Hepatocyte (in vitro differentiated cells): ENCODE results near the gene PCSK6.

Experiments used
- EZH2 ChIP-seq: fragments of 200-600 bp; sonication (generic); IDR thresholded peaks from 2 replicates; pipeline ENCODE4 v1.6.1; 2016; ENCODE audit warnings: antibody characterized with exemption, mild to moderate bottlenecking, borderline replicate concordance
- EZH2phosphoT487 ChIP-seq: fragments of 200-600 bp; sonication (generic); IDR thresholded peaks from one replicate; pipeline ENCODE4 v1.6.1; 2018; ENCODE audit warnings: antibody characterized with exemption, mild to moderate bottlenecking, low read depth, moderate library complexity; ENCODE audit not compliant: unreplicated experiment, severe bottlenecking
- TF ChIP-seq, protein P1 (sequence below): fragments of 200-600 bp; sonication (generic); IDR thresholded peaks from 2 replicates; pipeline ENCODE4 v1.5.1; 2016; ENCODE audit warnings: antibody characterized with exemption, mild to moderate bottlenecking; ENCODE audit not compliant: poor library complexity

DNA sequence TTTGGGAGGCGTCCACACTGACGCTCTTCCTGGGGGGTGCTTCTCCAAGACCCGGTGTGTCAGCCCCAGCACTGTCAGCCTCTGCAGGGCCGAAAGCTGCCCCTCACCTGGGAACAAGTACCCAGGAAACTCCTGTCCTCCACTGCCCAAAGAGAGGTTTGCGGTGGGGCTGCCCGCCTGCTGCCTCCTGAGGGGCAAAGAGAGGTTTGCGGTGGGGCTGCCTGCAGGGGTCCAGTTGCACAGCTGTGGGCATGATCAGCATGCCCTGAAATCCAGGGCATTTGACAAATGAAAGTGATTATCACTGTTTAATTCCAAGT lies 179.4 kb downstream of the PCSK6 start:
- TF ChIP-seq, protein P1, sequence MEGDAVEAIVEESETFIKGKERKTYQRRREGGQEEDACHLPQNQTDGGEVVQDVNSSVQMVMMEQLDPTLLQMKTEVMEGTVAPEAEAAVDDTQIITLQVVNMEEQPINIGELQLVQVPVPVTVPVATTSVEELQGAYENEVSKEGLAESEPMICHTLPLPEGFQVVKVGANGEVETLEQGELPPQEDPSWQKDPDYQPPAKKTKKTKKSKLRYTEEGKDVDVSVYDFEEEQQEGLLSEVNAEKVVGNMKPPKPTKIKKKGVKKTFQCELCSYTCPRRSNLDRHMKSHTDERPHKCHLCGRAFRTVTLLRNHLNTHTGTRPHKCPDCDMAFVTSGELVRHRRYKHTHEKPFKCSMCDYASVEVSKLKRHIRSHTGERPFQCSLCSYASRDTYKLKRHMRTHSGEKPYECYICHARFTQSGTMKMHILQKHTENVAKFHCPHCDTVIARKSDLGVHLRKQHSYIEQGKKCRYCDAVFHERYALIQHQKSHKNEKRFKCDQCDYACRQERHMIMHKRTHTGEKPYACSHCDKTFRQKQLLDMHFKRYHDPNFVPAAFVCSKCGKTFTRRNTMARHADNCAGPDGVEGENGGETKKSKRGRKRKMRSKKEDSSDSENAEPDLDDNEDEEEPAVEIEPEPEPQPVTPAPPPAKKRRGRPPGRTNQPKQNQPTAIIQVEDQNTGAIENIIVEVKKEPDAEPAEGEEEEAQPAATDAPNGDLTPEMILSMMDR, result no peak
- TF ChIP-seq EZH2phosphoT487, result no peak
- TF ChIP-seq EZH2, result no peak
